Caco-2 (cell line): Measurements from ENCODE around the gene PRR33. TPM values are rescaled to one million over a fixed set of nuclear protein-coding genes. Genes with fewer than 3 reads are reported as not detected.

Source experiments
- BruUV-seq: library from RNA; stranded (reverse); fragments of 400-500 nt; replicated peaks from 2 replicates; lab custom pipeline; 2021; lab: Mats Ljungman, UMichigan
- CTCF ChIA-PET: fragments of 300-600 bp; sonication (Branson Sonifier 250); formaldehyde crosslinking; loops from one replicate; lab custom pipeline; 2022; ENCODE audit warnings: antibody characterized with exemption; lab: Charles Lee
- POLR2A ChIA-PET: fragments of 300-600 bp; sonication (Branson Sonifier 250); formaldehyde crosslinking; loops from one replicate; lab custom pipeline; 2022; ENCODE audit warnings: antibody characterized with exemption; lab: Charles Lee
- DNase-seq, 2 experiments: peaks; one replicate each; pipeline versions ENCODE4 v3.0.0 to v3.0.0-alpha.2; 2020 to 2022
- H3K27me3 ChIP-seq: replicated peaks from 2 replicates; pipeline ENCODE4 v1.6.0; 2011; ENCODE audit warnings: low read length; ENCODE audit not compliant: control insufficient read depth, insufficient read depth
- H3K36me3 ChIP-seq: 2 replicates; pipeline ENCODE4 v1.5.1; 2011; ENCODE audit warnings: low read length; ENCODE audit not compliant: control insufficient read depth, insufficient read depth
- H3K4me1 ChIP-seq: fragments of 250-450 bp; sonication (Bioruptor Pico); 2 replicates; pipeline ENCODE4 v1.5.1; 2020; ENCODE audit warnings: mild to moderate bottlenecking
- H3K4me3 ChIP-seq: 2 replicates; pipeline ENCODE4 v1.5.1; 2011; ENCODE audit warnings: low read depth, mild to moderate bottlenecking, control low read depth, low read length
- H3K9me3 ChIP-seq: fragments of 250-450 bp; sonication (Bioruptor Pico); 2 replicates; pipeline ENCODE4 v1.5.1; 2020; ENCODE audit warnings: mild to moderate bottlenecking, moderate library complexity
- H3K27ac Mint-ChIP-seq: one replicate; pipeline ENCODE4 v1.8.0; 2022; ENCODE audit warnings: mixed read lengths; ENCODE audit not compliant: unreplicated experiment
- H3K27me3 Mint-ChIP-seq: one replicate; pipeline ENCODE4 v1.8.0; 2022; ENCODE audit warnings: mixed read lengths; ENCODE audit not compliant: insufficient read depth, unreplicated experiment
- H3K36me3 Mint-ChIP-seq: one replicate; pipeline ENCODE4 v1.8.0; 2022; ENCODE audit warnings: mild to moderate bottlenecking, mixed read lengths; ENCODE audit not compliant: insufficient read depth, unreplicated experiment
- H3K4me1 Mint-ChIP-seq: one replicate; pipeline ENCODE4 v1.8.0; 2022; ENCODE audit warnings: low read depth, mixed read lengths; ENCODE audit not compliant: unreplicated experiment
- H3K4me3 Mint-ChIP-seq: one replicate; pipeline ENCODE4 v1.8.0; 2022; ENCODE audit warnings: mild to moderate bottlenecking, moderate library complexity, mixed read lengths; ENCODE audit not compliant: unreplicated experiment
- H3K9me3 Mint-ChIP-seq: one replicate; pipeline ENCODE4 v1.8.0; 2022; ENCODE audit warnings: mixed read lengths; ENCODE audit not compliant: unreplicated experiment
- intact Hi-C: fragments of 100-400 bp; cut with micrococcal nuclease; formaldehyde crosslinking; loops from one replicate; pipeline ENCODE4 v1.10.0; 2022; ENCODE audit not compliant: unreplicated experiment
- total RNA-seq: library from RNA; stranded (reverse); gene quantifications from 2 replicates; pipeline ENCODE4 v1.2.3, GENCODE V29; 2022
- TF ChIP-seq, protein P1 (sequence below), 2 experiments: fragments of 200-600 bp in 1 of 2; IDR thresholded peaks; 1 replicate in 1 of 2; 2 replicates in 1 of 2; pipeline versions ENCODE4 v1.5.1 to v1.8.0; 2011 to 2022; ENCODE audit warnings: antibody characterized with exemption in 1 of 2, control low read depth in 1 of 2, inconsistent platforms in 1 of 2, low read depth in 1 of 2, low read length in 1 of 2, mild to moderate bottlenecking in 1 of 2, moderate library complexity in 1 of 2; ENCODE audit not compliant: insufficient read depth in 1 of 2, severe bottlenecking in 1 of 2, unreplicated experiment in 1 of 2

Gene PRR33
- total RNA-seq, 1 experiment from 2014 or later, result not detected

DNA sequence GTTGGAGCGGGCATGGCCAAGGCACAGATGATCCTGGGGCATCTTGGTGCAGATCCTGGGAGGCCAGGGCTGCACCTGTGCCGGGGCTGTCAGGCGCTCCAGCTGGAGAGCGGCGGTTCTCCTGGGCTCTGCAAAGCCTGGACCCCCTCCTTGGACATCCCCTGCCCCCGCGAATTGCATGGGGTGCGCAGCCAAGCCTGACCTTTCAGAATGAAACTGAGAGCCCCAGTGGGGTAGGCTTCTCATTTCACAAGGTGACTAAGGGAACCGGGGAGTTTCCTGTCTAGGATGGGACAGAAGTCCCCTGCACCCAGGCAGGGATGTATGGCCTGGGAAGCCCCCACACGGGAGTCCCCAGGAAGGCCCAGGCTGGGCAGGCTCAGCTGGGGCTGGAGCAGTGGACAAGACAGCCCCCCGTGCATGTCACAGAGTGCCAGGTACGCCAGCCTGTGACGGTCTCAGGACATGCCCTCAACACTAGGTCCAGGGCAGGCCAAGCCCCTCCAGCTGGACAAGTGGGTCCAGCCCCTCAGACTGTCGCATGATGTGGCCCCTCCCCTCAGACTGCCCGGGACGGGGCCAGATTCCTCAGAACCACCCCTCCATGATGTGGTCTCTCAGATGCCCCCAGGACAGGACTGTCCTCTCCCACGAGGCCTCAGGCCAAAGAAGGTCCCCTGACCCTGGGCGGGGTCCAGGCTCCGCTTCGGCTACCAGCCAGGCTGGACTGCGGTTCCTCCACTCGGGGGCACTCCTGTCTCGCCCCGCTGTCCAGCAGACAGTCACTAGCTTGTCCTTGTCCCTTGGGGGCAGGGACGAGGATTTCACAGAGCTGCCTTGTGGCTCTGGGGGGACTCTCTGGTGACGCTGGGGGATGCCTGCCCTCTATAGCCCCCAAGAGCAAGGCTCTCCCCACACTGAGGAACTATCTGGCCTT, 36.5 kb downstream of the PRR33 start:
- CTCF ChIA-PET, result interaction anchor here (0.6 to 1.4 kb wide), 4 partner anchors 19 to 301 kb away, joined by 3 to 5 read pairs (median 4); no protein-coding TSS in a partner anchor
- Histone ChIP-seq H3K27me3 (no peaks in the 10 kb centered on the region), H3K36me3 (no peaks in the 10 kb centered on the region), H3K4me1 (no peaks in the 10 kb centered on the region), H3K4me3 (no peak overlapping the region), H3K9me3 (no peaks in the 10 kb centered on the region)
- intact Hi-C loops, result no loop called here
- Mint-ChIP-seq H3K27me3 (no peaks in the 10 kb centered on the region), H3K27ac (no peak overlapping the region), H3K9me3 (no peaks in the 10 kb centered on the region), H3K4me1 (no peaks in the 10 kb centered on the region), H3K4me3 (no peak overlapping the region), H3K36me3 (no peaks in the 10 kb centered on the region)
- no TSS peak for BruUV-seq
- TF ChIP-seq, protein P1, sequence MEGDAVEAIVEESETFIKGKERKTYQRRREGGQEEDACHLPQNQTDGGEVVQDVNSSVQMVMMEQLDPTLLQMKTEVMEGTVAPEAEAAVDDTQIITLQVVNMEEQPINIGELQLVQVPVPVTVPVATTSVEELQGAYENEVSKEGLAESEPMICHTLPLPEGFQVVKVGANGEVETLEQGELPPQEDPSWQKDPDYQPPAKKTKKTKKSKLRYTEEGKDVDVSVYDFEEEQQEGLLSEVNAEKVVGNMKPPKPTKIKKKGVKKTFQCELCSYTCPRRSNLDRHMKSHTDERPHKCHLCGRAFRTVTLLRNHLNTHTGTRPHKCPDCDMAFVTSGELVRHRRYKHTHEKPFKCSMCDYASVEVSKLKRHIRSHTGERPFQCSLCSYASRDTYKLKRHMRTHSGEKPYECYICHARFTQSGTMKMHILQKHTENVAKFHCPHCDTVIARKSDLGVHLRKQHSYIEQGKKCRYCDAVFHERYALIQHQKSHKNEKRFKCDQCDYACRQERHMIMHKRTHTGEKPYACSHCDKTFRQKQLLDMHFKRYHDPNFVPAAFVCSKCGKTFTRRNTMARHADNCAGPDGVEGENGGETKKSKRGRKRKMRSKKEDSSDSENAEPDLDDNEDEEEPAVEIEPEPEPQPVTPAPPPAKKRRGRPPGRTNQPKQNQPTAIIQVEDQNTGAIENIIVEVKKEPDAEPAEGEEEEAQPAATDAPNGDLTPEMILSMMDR (IDR thresholded peaks at IDR 0.05; ENCODE audit: insufficient read depth in 1 of 2, low read depth in 1 of 2, low read length in 1 of 2, severe bottlenecking in 1 of 2, unreplicated experiment in 1 of 2), result no peak
- POLR2A ChIA-PET, result no interaction called here
- no peak for DNase-seq

DNA sequence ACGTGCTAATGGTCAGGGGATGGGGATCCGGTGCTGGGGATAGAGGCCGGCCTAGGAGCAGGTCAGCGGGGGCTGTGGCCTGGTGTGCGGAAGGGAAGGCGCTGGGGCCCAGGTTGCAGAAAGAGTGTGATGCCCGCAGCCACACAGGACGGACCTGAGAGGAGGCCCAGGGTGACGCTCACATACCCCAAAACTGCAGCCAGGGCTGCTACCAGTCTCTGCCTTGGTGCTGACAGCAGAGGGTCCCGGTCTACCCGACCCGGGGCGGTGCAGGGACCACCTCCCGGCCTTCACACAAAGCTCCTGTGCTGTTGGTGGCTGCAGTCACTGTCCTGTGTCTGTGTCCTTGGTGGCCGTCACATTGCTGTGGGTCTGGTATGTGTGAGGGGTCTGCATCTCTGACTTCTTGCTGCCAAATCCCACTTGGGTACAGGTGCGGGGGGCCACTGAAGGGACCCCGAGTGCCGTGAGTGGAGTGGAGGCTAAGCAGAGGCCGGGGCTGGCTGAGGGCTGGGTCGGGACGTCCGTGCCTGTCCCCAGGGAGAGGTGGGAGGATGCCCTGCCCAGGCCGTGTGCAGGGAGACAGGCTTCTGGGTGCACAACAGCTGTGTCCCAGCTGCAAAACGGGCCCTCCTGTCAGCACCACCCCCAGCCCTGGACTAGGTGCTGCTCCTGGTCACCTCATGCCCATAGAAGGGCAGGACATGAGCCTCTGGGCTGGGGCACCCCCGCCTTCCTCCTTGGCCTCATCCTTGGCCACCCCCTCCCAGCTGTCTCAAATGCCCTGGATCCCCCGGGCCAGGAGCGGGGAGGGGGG, 37.4 kb downstream of the PRR33 start:
- POLR2A ChIA-PET, result no interaction called here
- BruUV-seq, result no TSS peak
- H3K4me3 ChIP-seq, result no peak overlapping the region
- intact Hi-C loops, result no loop called here
- no peaks in the 10 kb centered on the region for H3K36me3 Mint-ChIP-seq
- H3K9me3 ChIP-seq, result no peaks in the 10 kb centered on the region
- no peak overlapping the region for H3K4me3 Mint-ChIP-seq
- H3K4me1 ChIP-seq, result no peaks in the 10 kb centered on the region
- H3K9me3 Mint-ChIP-seq, result no peaks in the 10 kb centered on the region
- CTCF ChIA-PET, result interaction anchor here (1.0 to 1.4 kb wide), 2 partner anchors 28 to 302 kb away, joined by 3 to 5 read pairs; no protein-coding TSS in a partner anchor
- no peaks in the 10 kb centered on the region for H3K36me3 ChIP-seq
- H3K4me1 Mint-ChIP-seq, result no peaks in the 10 kb centered on the region
- H3K27me3 ChIP-seq, result no peaks in the 10 kb centered on the region
- no peaks in the 10 kb centered on the region for H3K27me3 Mint-ChIP-seq
- DNase-seq, result no peak
- TF ChIP-seq, protein P1 (IDR thresholded peaks at IDR 0.05; ENCODE audit: insufficient read depth in 1 of 2, low read depth in 1 of 2, low read length in 1 of 2, severe bottlenecking in 1 of 2, unreplicated experiment in 1 of 2), result no peak
- H3K27ac Mint-ChIP-seq, result no peak overlapping the region
